Measurements from ENCODE around the gene ACTL10.

GRCh38 chr20:33640287-33640686, 26.5 kb upstream of the ACTL10 start:
- TF ChIP-seq, protein P1, sequence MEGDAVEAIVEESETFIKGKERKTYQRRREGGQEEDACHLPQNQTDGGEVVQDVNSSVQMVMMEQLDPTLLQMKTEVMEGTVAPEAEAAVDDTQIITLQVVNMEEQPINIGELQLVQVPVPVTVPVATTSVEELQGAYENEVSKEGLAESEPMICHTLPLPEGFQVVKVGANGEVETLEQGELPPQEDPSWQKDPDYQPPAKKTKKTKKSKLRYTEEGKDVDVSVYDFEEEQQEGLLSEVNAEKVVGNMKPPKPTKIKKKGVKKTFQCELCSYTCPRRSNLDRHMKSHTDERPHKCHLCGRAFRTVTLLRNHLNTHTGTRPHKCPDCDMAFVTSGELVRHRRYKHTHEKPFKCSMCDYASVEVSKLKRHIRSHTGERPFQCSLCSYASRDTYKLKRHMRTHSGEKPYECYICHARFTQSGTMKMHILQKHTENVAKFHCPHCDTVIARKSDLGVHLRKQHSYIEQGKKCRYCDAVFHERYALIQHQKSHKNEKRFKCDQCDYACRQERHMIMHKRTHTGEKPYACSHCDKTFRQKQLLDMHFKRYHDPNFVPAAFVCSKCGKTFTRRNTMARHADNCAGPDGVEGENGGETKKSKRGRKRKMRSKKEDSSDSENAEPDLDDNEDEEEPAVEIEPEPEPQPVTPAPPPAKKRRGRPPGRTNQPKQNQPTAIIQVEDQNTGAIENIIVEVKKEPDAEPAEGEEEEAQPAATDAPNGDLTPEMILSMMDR (IDR thresholded peaks at IDR 0.05) = no peak
- no peak for TF ChIP-seq EZH2 (IDR thresholded peaks at IDR 0.05; ENCODE audit: borderline replicate concordance, insufficient read depth, low read depth, low read length, poor library complexity, severe bottlenecking)
